ENCODE results near the gene PDZD2.

PDZD2 gene

GRCh38 chr5:32088214-32088613 lies 449.3 kb downstream of the PDZD2 start:
- DNase-seq, result no peak

GRCh38 chr5:32089146-32090000 lies 450.4 kb downstream of the PDZD2 start:
- DNase-seq, result no peak

- DNase-seq, result no peak
Measured at GRCh38 chr5:32090026-32090754, 451.3 kb downstream of the PDZD2 start.

- no peak for DNase-seq
Measured at GRCh38 chr5:32090755-32091128, 451.8 kb downstream of the PDZD2 start.

GRCh38 chr5:32092938-32093812 lies 454.2 kb downstream of the PDZD2 start:
- DNase-seq, result peak; percentile 93

- no peak for DNase-seq
Measured at GRCh38 chr5:32094691-32095090, 455.8 kb downstream of the PDZD2 start.

- DNase-seq, result no peak
Measured at GRCh38 chr5:32095261-32095671, 456.3 kb downstream of the PDZD2 start.

- no peak for DNase-seq
Measured at GRCh38 chr5:32096891-32097595, 458.1 kb downstream of the PDZD2 start.

- no peak for DNase-seq
Measured at GRCh38 chr5:32098291-32098690, 459.4 kb downstream of the PDZD2 start.

- DNase-seq, result no peak
Measured at GRCh38 chr5:32098890-32099310, 460.0 kb downstream of the PDZD2 start.

- no peak for DNase-seq
Measured at GRCh38 chr5:32099486-32100035, 460.6 kb downstream of the PDZD2 start.

- DNase-seq, result no peak
Measured at GRCh38 chr5:32100230-32100629, 461.3 kb downstream of the PDZD2 start.

GRCh38 chr5:32100691-32101302 lies 461.9 kb downstream of the PDZD2 start:
- no peak for DNase-seq

- no peak for DNase-seq
Measured at GRCh38 chr5:32102254-32102986, 463.5 kb downstream of the PDZD2 start.

- DNase-seq, result no peak
Measured at GRCh38 chr5:32103521-32103920, 464.6 kb downstream of the PDZD2 start.

GRCh38 chr5:32107291-32107690 lies 468.4 kb downstream of the PDZD2 start:
- no peak for DNase-seq

- no peak for DNase-seq
Measured at GRCh38 chr5:32108167-32108566, 469.2 kb downstream of the PDZD2 start.

- DNase-seq, result no peak
Measured at GRCh38 chr5:32109236-32109635, 470.3 kb downstream of the PDZD2 start.

- DNase-seq, result no peak
Measured at GRCh38 chr5:32110111-32110696, 471.3 kb downstream of the PDZD2 start.

- no peak for DNase-seq
Measured at GRCh38 chr5:32115985-32116384, 477.1 kb downstream of the PDZD2 start.

Data from hematopoietic multipotent progenitor cell treated with erythropoietin and hydrocortisone succinate and interleukin-3 and kit ligand, for 6 days (in vitro differentiated cells).